Small intestine (tissue), 7 donors: ENCODE results near the gene TMEM121. TPM values are rescaled to one million over a fixed set of nuclear protein-coding genes. Genes with fewer than 3 reads are reported as not detected.
"Not testable (repeated sequence)": the region's sequence is repeated elsewhere in the genome, so short reads cannot be mapped to it uniquely, and the experiment has no call there.

ENCODE experiments used
- DNase-seq, 2 donors: peaks; one replicate each; pipeline versions ENCODE4 v3.0.0 to v3.0.0-alpha.2; 2013
- FAIRE-seq: peaks from 2 replicates; lab custom pipeline; 2012; peaks lifted over from hg19 to GRCh38; lab: Jason Lieb, UNC
- H3K27ac ChIP-seq, 3 donors: one replicate each; pipeline ENCODE4 v1.5.1; 2013; ENCODE audit warnings: low read length in 2 of 3, mild to moderate bottlenecking in 2 of 3, control low read depth in 1 of 3, inconsistent platforms in 1 of 3, low read depth in 1 of 3, moderate library complexity in 1 of 3
- H3K27me3 ChIP-seq, 3 donors: one replicate each; pipeline ENCODE4 v1.6.1; 2013; ENCODE audit warnings: low read length in 3 of 3, inconsistent platforms in 1 of 3; ENCODE audit not compliant: control insufficient read depth in 3 of 3, insufficient read depth in 3 of 3
- H3K36me3 ChIP-seq, 3 donors: one replicate each; pipeline ENCODE4 v1.6.1; 2013; ENCODE audit warnings: low read length in 3 of 3, inconsistent platforms in 1 of 3, low read depth in 1 of 3, mild to moderate bottlenecking in 1 of 3, moderate library complexity in 1 of 3; ENCODE audit not compliant: control insufficient read depth in 3 of 3, insufficient read depth in 2 of 3
- H3K4me1 ChIP-seq, 3 donors: one replicate each; pipeline ENCODE4 v1.6.1; 2013; ENCODE audit warnings: low read length in 2 of 3, inconsistent platforms in 1 of 3, low read depth in 1 of 3, mild to moderate bottlenecking in 1 of 3, moderate library complexity in 1 of 3; ENCODE audit not compliant: control insufficient read depth in 3 of 3, insufficient read depth in 2 of 3
- H3K4me3 ChIP-seq, 3 donors: one replicate each; pipeline ENCODE4 v1.5.1; 2013; ENCODE audit warnings: low read length in 3 of 3, control low read depth in 1 of 3, inconsistent platforms in 1 of 3, low read depth in 1 of 3, mild to moderate bottlenecking in 1 of 3, moderate library complexity in 1 of 3
- H3K9me3 ChIP-seq, 2 donors: one replicate each; pipeline ENCODE4 v1.6.1; 2013; ENCODE audit warnings: low read depth in 1 of 2, low read length in 1 of 2; ENCODE audit not compliant: control insufficient read depth in 2 of 2, insufficient read depth in 1 of 2
- WGBS, 3 donors: extraction: QIAGEN DNeasy Blood & Tissue Kit; methylation state at CpG; one replicate each; pipeline ENCODE4 v1.1.7; 2013; 5-methylcytosine and 5-hydroxymethylcytosine counted together
- polyA plus RNA-seq, 4 donors: library from polyadenylated mRNA; stranded (reverse) in 3 of 4; unstranded in 1 of 4; fragments of 200-250 nt in 3 of 4; fragments of 120-200 nt in 1 of 4; gene quantifications; one replicate each; pipeline versions ENCODE4 v1.2.1 to v1.2.3, GENCODE V29; 2013
- donor health status: healthy with polysubstance abuse.
- donor health status: control.
- donor health status: control.
- donor health status: Bipolar disorder and iron deficiency.
- donor health status: healthy.

The TMEM121 gene
- polyA plus RNA-seq, 4 donors = 1.5 to 2.0 TPM; not detected in 2

DNA sequence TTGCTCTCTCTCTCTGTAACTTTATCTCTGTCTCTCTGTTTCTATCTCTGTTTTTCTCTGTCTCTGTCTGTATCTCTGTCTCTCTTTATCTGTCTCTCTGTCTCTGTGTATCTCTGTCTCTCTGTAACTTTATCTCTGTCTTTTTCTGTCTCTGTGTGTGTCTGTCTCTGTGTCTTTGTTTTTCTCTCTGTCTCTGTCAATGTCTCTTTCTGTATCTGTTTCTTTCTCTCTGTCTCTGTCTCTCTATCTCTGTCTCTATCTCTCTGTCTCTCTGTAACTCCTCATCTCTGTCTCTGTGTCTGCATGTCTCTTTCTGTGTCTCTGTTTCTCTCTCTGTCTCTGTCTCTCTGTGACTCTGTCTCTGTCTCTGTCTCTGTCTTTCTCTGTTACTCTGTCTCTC, 51.7 kb downstream of the TMEM121 start:
- H3K36me3 ChIP-seq = no peaks in the 10 kb centered on the region
- H3K4me3 ChIP-seq = no peak overlapping the region
- H3K9me3 ChIP-seq = peaks cover 0 to 15% of the 10 kb centered on the region in 2 donors
- H3K27me3 ChIP-seq = no peaks in the 10 kb centered on the region
- H3K4me1 ChIP-seq = no peaks in the 10 kb centered on the region
- FAIRE-seq (no peak), DNase-seq (no peak)
- no peak overlapping the region for H3K27ac ChIP-seq

DNA sequence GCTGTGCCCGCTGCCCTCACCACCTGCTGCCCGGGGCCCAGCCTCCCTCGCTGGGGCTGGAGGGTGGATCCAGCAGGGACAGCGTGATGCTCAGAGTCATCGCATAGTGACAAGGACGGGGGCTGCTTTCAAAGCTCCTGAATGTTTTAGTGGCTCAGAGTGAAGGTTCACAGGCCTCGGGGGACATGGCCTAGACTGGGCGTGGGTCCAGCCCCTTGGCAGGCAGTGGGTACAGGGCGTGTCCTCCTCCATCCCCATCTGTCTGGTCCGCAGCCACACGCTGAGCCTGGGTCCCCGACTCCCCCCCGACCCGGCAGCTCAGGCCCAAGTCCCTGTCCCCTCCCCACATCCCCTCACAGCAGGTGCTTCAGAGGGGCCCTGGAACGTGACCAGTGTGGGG, 52.8 kb downstream of the TMEM121 start:
- H3K27ac ChIP-seq, H3K36me3 ChIP-seq, H3K4me1 ChIP-seq, H3K27me3 ChIP-seq, FAIRE-seq, DNase-seq, H3K4me3 ChIP-seq: not testable (repeated sequence)
- 87% methylated on average over 3 of the region's 15 CpGs; no CpG with 5 or more reads in 2 of the 3 donors for WGBS, 3 donors
- H3K9me3 ChIP-seq = peaks cover 0 to 18% of the 10 kb centered on the region in 2 donors

Other genes starting within 250 kb of the TMEM121 start
- 10 to 100 TPM; 18.4 to 28.0 (median 20.2) TPM for gene BRF1, start 225.6 kb upstream of the TMEM121 start, polyA plus RNA-seq
- gene PACS2, start 211.8 kb upstream of the TMEM121 start, polyA plus RNA-seq = 10 to 100 TPM; 35.4 to 45.8 (median 44.9) TPM
- gene TEX22, start 128.0 kb upstream of the TMEM121 start, polyA plus RNA-seq = under 1 TPM in 2 of 4 donors, not detected in 2; 0.22 to 0.68 TPM
- 10 to 100 TPM; 28.4 to 98.9 (median 51.9) TPM for gene MTA1, start 106.8 kb upstream of the TMEM121 start, polyA plus RNA-seq
- 100 to 1,000 TPM in 1 of 4 donors, 10 to 100 TPM in 2, 1 to 10 TPM in 1; 8.9 to 137 (median 34.6) TPM for gene CRIP2, start 51.8 kb upstream of the TMEM121 start, polyA plus RNA-seq
- 1,000 to 10,000 TPM in 1 of 4 donors, 100 to 1,000 TPM in 2, 10 to 100 TPM in 1; 71.9 to 3,839 (median 386) TPM for gene CRIP1, start 39.7 kb upstream of the TMEM121 start, polyA plus RNA-seq
- 10 to 100 TPM in 3 of 4 donors, 1 to 10 TPM in 1; 6.6 to 28.0 (median 23.8) TPM for gene TEDC1, start 35.3 kb upstream of the TMEM121 start, polyA plus RNA-seq